HepG2 (cell line): Measurements from ENCODE around the gene DGUOK. TPM values are rescaled to one million over a fixed set of nuclear protein-coding genes. Genes with fewer than 3 reads are reported as not detected.

Source experiments
- AHR ChIP-seq: IDR thresholded peaks from 2 replicates; pipeline ENCODE4 v1.6.1; 2018; ENCODE audit warnings: missing genetic modification reagents, missing compliant biosample characterization
- CREM ChIP-seq, 2 experiments: sonication (generic) in 1 of 2; formaldehyde crosslinking in 1 of 2; IDR thresholded peaks; 2 replicates each; pipeline versions ENCODE4 v1.4.0 to v1.6.1; 2016 to 2020; ENCODE audit warnings: antibody characterized with exemption in 1 of 2, mild to moderate bottlenecking in 1 of 2, missing genetic modification reagents in 1 of 2
- FLYWCH1 ChIP-seq: sonication (generic); formaldehyde crosslinking; IDR thresholded peaks from 2 replicates; pipeline ENCODE4 v1.8.1; 2023; ENCODE audit warnings: mild to moderate bottlenecking, missing genetic modification reagents
- HDAC6 ChIP-seq: fragments of 200-600 bp; sonication (generic); IDR thresholded peaks from 2 replicates; pipeline ENCODE4 v1.7.0; 2017; ENCODE audit warnings: mild to moderate bottlenecking, antibody characterized with exemption, low read length, low read depth
- MZF1 ChIP-seq: sonication (generic); formaldehyde crosslinking; IDR thresholded peaks from 2 replicates; pipeline ENCODE4 v1.8.1; 2023; ENCODE audit warnings: mild to moderate bottlenecking, missing genetic modification reagents, borderline replicate concordance
- NFE2L1 ChIP-seq: sonication (generic); formaldehyde crosslinking; IDR thresholded peaks from 2 replicates; pipeline ENCODE4 v1.4.0; 2020; ENCODE audit warnings: missing genetic modification reagents, mild to moderate bottlenecking, borderline replicate concordance
- RNF2 ChIP-seq: fragments of 450-650 bp; conservative IDR thresholded peaks from 2 replicates; pipeline ENCODE4 v1.6.1; 2016; ENCODE audit warnings: low read depth
- TBX3 ChIP-seq: fragments of 450-650 bp; IDR thresholded peaks from 2 replicates; pipeline ENCODE4 v1.6.1; 2017; ENCODE audit warnings: antibody characterized with exemption, mild to moderate bottlenecking, inconsistent platforms, borderline replicate concordance
- WIZ ChIP-seq: sonication (generic); formaldehyde crosslinking; IDR thresholded peaks from 2 replicates; pipeline ENCODE4 v1.5.1; 2020; ENCODE audit warnings: mild to moderate bottlenecking, missing genetic modification reagents
- ZFP36L2 ChIP-seq: sonication (generic); formaldehyde crosslinking; IDR thresholded peaks from 2 replicates; pipeline ENCODE4 v1.4.0; 2020; ENCODE audit warnings: missing genetic modification reagents
- ZHX2 ChIP-seq, 2 experiments: sonication (generic) in 1 of 2; formaldehyde crosslinking in 1 of 2; IDR thresholded peaks; 2 replicates each; pipeline versions ENCODE4 v1.6.1 to v1.9.0; 2014 to 2022; ENCODE audit warnings: antibody characterized with exemption in 1 of 2, borderline replicate concordance in 1 of 2, inconsistent platforms in 1 of 2, low read depth in 1 of 2, missing genetic modification reagents in 1 of 2
- ZNF563 ChIP-seq: sonication (generic); formaldehyde crosslinking; IDR thresholded peaks from 2 replicates; pipeline ENCODE4 v1.8.0; 2022; ENCODE audit warnings: mild to moderate bottlenecking, moderate library complexity, missing genetic modification reagents
- ZSCAN20 ChIP-seq: sonication (generic); formaldehyde crosslinking; IDR thresholded peaks from 2 replicates; pipeline ENCODE4 v1.4.0; 2020; ENCODE audit warnings: missing genetic modification reagents, mild to moderate bottlenecking, borderline replicate concordance
- ZSCAN29 ChIP-seq: sonication (generic); formaldehyde crosslinking; conservative IDR thresholded peaks from 2 replicates; pipeline ENCODE4 v1.4.0; 2020; ENCODE audit warnings: mild to moderate bottlenecking, missing genetic modification reagents
- polyA plus RNA-seq, 8 experiments: library from polyadenylated mRNA; depleted of rRNA in 3 of 8; stranded (reverse) in 7 of 8; unstranded in 1 of 8; fragments of >200 nt; fragmentation: Illumina TruSeq in 4 of 8; extraction: Trizol in 4 of 8; gene quantifications; 2 replicates each; pipeline versions ENCODE4 v1.2.1 to v1.2.3, GENCODE V29; 2011 to 2016; ENCODE audit warnings: low read depth in 4 of 8, missing spikeins in 1 of 8, mixed read lengths in 1 of 8; ENCODE audit not compliant: insufficient read depth in 1 of 8
- total RNA-seq, 5 experiments: library from RNA; depleted of rRNA; stranded (reverse); fragments of >200 nt; fragmentation: Illumina TruSeq; extraction: Trizol; gene quantifications; 2 replicates each; pipeline ENCODE4 v1.2.3, GENCODE V29; 2016; ENCODE audit warnings: low read depth in 1 of 5
- TF ChIP-seq, protein P1 (sequence below): fragments of 450-650 bp; IDR thresholded peaks from 2 replicates; pipeline ENCODE4 v1.6.1; 2017
- TF ChIP-seq, protein P2 (sequence below): sonication (generic); formaldehyde crosslinking; conservative IDR thresholded peaks from 2 replicates; pipeline ENCODE4 v1.4.0; 2020; ENCODE audit warnings: mild to moderate bottlenecking, missing genetic modification reagents, moderate library complexity
- TF ChIP-seq, protein P3 (sequence below): sonication (generic); formaldehyde crosslinking; IDR thresholded peaks from 2 replicates; pipeline ENCODE4 v1.4.0; 2020; ENCODE audit warnings: mild to moderate bottlenecking, missing genetic modification reagents

DGUOK gene
- total and polyA plus RNA-seq, 2 of the 13 experiments (the other 11 are each of a cell fraction or from before 2014, with no cell fraction given) = 105 to 137 TPM

GRCh38 chr2:74002505-74003421 is 76.1 kb downstream of the DGUOK start (continued):
- TF ChIP-seq NFE2L1 (CRISPR knock-in tag) (no peak), ZFP36L2 (CRISPR knock-in tag) (no peak), ZSCAN29 (CRISPR knock-in tag) (no peak), RNF2 (no peak), MZF1 (CRISPR knock-in tag) (no peak), TBX3 (no peak), CREM (IDR thresholded peaks at IDR 0.05) (no peak), CREM (CRISPR knock-in tag; IDR thresholded peaks at IDR 0.05) (no peak), FLYWCH1 (CRISPR knock-in tag) (no peak), ZNF563 (peak; percentile 77; the same call in 1 of the 2 replicates), ZSCAN20 (CRISPR knock-in tag) (no peak), ZHX2 (IDR thresholded peaks at IDR 0.05; ENCODE audit: low read depth) (no peak), ZHX2 (CRISPR knock-in tag; IDR thresholded peaks at IDR 0.05; ENCODE audit: borderline replicate concordance) (no peak), AHR (CRISPR knock-in tag) (no peak), WIZ (CRISPR knock-in tag) (no peak), HDAC6 (no peak)
- TF ChIP-seq, protein P1, sequence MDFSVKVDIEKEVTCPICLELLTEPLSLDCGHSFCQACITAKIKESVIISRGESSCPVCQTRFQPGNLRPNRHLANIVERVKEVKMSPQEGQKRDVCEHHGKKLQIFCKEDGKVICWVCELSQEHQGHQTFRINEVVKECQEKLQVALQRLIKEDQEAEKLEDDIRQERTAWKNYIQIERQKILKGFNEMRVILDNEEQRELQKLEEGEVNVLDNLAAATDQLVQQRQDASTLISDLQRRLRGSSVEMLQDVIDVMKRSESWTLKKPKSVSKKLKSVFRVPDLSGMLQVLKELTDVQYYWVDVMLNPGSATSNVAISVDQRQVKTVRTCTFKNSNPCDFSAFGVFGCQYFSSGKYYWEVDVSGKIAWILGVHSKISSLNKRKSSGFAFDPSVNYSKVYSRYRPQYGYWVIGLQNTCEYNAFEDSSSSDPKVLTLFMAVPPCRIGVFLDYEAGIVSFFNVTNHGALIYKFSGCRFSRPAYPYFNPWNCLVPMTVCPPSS = no peak
- TF ChIP-seq, protein P2, sequence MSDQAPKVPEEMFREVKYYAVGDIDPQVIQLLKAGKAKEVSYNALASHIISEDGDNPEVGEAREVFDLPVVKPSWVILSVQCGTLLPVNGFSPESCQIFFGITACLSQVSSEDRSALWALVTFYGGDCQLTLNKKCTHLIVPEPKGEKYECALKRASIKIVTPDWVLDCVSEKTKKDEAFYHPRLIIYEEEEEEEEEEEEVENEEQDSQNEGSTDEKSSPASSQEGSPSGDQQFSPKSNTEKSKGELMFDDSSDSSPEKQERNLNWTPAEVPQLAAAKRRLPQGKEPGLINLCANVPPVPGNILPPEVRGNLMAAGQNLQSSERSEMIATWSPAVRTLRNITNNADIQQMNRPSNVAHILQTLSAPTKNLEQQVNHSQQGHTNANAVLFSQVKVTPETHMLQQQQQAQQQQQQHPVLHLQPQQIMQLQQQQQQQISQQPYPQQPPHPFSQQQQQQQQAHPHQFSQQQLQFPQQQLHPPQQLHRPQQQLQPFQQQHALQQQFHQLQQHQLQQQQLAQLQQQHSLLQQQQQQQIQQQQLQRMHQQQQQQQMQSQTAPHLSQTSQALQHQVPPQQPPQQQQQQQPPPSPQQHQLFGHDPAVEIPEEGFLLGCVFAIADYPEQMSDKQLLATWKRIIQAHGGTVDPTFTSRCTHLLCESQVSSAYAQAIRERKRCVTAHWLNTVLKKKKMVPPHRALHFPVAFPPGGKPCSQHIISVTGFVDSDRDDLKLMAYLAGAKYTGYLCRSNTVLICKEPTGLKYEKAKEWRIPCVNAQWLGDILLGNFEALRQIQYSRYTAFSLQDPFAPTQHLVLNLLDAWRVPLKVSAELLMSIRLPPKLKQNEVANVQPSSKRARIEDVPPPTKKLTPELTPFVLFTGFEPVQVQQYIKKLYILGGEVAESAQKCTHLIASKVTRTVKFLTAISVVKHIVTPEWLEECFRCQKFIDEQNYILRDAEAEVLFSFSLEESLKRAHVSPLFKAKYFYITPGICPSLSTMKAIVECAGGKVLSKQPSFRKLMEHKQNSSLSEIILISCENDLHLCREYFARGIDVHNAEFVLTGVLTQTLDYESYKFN (CRISPR knock-in tag) = no peak
- TF ChIP-seq, protein P3, sequence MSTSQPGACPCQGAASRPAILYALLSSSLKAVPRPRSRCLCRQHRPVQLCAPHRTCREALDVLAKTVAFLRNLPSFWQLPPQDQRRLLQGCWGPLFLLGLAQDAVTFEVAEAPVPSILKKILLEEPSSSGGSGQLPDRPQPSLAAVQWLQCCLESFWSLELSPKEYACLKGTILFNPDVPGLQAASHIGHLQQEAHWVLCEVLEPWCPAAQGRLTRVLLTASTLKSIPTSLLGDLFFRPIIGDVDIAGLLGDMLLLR (CRISPR knock-in tag) = no peak
